Measurements from ENCODE around the gene EXOC2.

DNA sequence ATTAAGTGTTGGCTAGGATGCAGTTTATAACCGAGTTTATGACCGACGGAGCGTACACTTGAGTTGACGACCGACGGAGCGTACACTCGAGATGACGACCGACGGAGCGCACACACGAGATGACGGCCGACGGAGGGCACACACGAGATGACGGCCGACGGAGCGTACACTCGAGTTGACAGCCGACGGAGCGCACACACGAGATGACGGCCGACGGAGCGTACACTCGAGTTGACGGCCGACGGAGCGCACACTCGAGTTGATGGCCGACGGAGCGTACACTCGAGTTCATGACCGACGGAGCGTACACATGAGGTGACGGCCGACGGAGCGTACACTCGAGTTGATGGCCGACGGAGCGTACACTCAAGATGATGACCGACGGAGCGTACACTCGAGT is 155.8 kb downstream of the EXOC2 start:
- TF ChIP-seq POLR2AphosphoS5 (IDR thresholded peaks at IDR 0.05; ENCODE audit: low read depth, low read length), result no peak
- no peak for TF ChIP-seq POLR2A (IDR thresholded peaks at IDR 0.05; ENCODE audit: low read depth, low read length)
- no peak for TF ChIP-seq TAF1 (IDR thresholded peaks at IDR 0.05; ENCODE audit: borderline replicate concordance, low read depth, low read length)

All from GM12892 (cell line).